ENCODE data around the gene ASCC2.

The ASCC2 gene

GRCh38 chr22:29855611-29856181 is 17.6 kb upstream of the ASCC2 start:
- DNase-seq (ENCODE audit: low read depth): no peak
- TF ChIP-seq, protein P1, sequence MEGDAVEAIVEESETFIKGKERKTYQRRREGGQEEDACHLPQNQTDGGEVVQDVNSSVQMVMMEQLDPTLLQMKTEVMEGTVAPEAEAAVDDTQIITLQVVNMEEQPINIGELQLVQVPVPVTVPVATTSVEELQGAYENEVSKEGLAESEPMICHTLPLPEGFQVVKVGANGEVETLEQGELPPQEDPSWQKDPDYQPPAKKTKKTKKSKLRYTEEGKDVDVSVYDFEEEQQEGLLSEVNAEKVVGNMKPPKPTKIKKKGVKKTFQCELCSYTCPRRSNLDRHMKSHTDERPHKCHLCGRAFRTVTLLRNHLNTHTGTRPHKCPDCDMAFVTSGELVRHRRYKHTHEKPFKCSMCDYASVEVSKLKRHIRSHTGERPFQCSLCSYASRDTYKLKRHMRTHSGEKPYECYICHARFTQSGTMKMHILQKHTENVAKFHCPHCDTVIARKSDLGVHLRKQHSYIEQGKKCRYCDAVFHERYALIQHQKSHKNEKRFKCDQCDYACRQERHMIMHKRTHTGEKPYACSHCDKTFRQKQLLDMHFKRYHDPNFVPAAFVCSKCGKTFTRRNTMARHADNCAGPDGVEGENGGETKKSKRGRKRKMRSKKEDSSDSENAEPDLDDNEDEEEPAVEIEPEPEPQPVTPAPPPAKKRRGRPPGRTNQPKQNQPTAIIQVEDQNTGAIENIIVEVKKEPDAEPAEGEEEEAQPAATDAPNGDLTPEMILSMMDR (IDR thresholded peaks at IDR 0.05; ENCODE audit: low read length, missing control alignments): no peak
- H3K4me3 ChIP-seq (replicated peaks; ENCODE audit: low read depth, low read length): no peak overlapping the region

DNA sequence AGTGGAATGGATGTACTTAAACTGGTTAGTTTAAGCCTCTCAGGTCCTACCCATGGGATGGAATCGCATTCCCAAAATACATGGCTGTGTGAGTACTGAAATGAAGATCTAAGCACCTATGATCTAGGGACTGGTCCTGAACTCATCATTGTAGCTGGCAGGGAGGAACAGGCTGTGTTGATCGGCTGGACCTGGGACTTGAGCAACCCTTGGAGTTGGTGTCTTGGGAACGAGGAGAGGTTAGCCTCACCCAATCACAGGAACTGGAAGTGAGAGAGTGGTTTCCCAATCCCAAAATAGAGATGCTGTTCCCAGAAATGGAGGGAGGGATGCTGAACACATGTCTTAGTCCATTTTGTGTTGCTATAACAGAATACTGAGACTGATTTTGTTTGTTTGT is 16.4 kb upstream of the ASCC2 start:
- TF ChIP-seq, protein P1 (IDR thresholded peaks at IDR 0.05; ENCODE audit: low read length, missing control alignments): no peak
- DNase-seq (ENCODE audit: low read depth): no peak
- no peak overlapping the region for H3K4me3 ChIP-seq (replicated peaks; ENCODE audit: low read depth, low read length)

DNA sequence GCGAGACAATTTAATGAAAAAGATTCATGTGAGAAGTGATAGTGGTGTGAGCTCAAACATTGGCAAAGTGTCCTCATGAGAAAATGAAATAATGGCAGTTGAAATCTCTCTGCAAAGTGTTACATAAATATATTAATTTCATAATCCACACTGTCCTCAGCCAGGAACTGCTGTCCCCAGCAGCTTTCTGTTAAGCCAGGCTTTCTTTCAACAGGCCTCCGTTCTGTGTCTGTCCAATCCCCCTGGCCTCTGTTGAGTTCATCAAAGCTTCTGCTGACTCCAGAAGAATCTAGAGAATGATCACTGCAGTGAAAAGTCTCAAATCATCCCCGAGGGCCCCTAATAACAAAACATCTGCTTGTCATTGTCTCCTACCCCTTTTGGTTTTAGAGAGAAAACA is 10.0 kb upstream of the ASCC2 start:
- TF ChIP-seq, protein P1 (IDR thresholded peaks at IDR 0.05; ENCODE audit: low read length, missing control alignments): no peak
- no peak for DNase-seq (ENCODE audit: low read depth)
- no peak overlapping the region for H3K4me3 ChIP-seq (replicated peaks; ENCODE audit: low read depth, low read length)

DNA sequence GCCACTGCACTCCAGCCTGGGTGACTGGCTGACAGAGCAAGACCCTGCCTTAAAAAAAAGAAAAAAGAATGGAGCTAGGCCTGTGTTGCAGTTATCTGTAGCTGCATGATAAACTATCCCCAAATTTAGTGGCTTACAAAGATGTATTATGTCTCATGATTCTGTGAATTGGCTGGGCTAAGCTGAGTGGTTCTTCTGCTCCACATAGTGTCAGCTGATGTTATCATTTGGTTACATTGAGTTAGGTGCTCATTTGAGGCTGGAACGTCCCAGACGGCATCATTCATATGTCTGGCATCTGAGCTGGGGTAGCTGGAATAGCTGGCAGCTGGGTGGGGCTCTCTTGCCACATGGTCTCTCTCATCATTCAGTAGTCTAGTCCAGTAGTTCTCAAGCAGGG is 8.2 kb upstream of the ASCC2 start:
- DNase-seq (ENCODE audit: low read depth): no peak
- H3K4me3 ChIP-seq (replicated peaks; ENCODE audit: low read depth, low read length): no peak overlapping the region
- TF ChIP-seq, protein P1 (IDR thresholded peaks at IDR 0.05; ENCODE audit: low read length, missing control alignments): no peak

GRCh38 chr22:29842740-29843139 is 4.7 kb upstream of the ASCC2 start:
- peak; percentile 91 for DNase-seq (ENCODE audit: low read depth)
- TF ChIP-seq, protein P1 (IDR thresholded peaks at IDR 0.05; ENCODE audit: low read length, missing control alignments): no peak
- H3K4me3 ChIP-seq (replicated peaks; ENCODE audit: low read depth, low read length): no peak overlapping the region

- H3K4me3 ChIP-seq (replicated peaks; ENCODE audit: low read depth, low read length): no peak overlapping the region
Measured at GRCh38 chr22:29842172-29842571, 4.1 kb upstream of the ASCC2 start.

DNA sequence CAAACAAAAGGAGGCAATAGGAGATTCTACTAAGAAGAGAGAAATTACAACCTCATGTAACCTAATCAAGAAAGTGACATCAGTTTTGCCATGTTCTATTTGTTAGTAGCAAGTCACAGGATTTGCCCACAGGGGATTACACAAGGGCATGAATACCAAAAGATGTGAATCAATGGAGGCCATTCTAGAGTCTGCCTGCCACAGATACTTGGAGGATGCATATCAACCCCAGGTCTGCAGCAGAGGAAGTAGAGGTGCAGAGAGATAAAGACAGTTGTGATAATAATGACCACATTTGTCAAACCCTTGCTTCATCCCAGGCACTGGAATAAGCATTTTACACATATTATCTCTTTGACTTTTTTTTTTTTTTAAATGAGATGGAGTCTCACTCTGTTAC is 2.4 kb upstream of the ASCC2 start:
- H3K4me3 ChIP-seq (replicated peaks; ENCODE audit: low read depth, low read length): no peak overlapping the region
- TF ChIP-seq, protein P1 (IDR thresholded peaks at IDR 0.05; ENCODE audit: low read length, missing control alignments): no peak
- no peak for DNase-seq (ENCODE audit: low read depth)

More at GRCh38 chr22:29842172-29842571, 4.1 kb upstream of the ASCC2 start:
- DNase-seq (ENCODE audit: low read depth): no peak
- TF ChIP-seq, protein P1 (IDR thresholded peaks at IDR 0.05; ENCODE audit: low read length, missing control alignments): no peak

All from fibroblast of pulmonary artery (primary cell).